HEK293 (cell line): Measurements from ENCODE around the gene CXCL1.

Experiments
- CTCF ChIP-seq: fragments of 450-650 bp; formaldehyde crosslinking; IDR thresholded peaks from 2 replicates; pipeline ENCODE4 v1.5.1; 2016; ENCODE audit warnings: missing biosample characterization, missing genetic modification characterization
- GLI2 ChIP-seq: fragments of 450-650 bp; formaldehyde crosslinking; IDR thresholded peaks from 2 replicates; pipeline ENCODE4; 2017; ENCODE audit warnings: missing biosample characterization, missing genetic modification characterization, low read depth, borderline replicate concordance
- KLF10 ChIP-seq: fragments of 450-650 bp; IDR thresholded peaks from 2 replicates; pipeline ENCODE4 v1.5.1; 2018; ENCODE audit warnings: missing biosample characterization, mild to moderate bottlenecking, missing genetic modification characterization
- ZNF114 ChIP-seq: fragments of 450-650 bp; formaldehyde crosslinking; IDR thresholded peaks from 2 replicates; pipeline ENCODE4 v1.5.0; 2017; ENCODE audit warnings: missing biosample characterization, missing genetic modification characterization
- ZNF2 ChIP-seq: fragments of 450-650 bp; formaldehyde crosslinking; IDR thresholded peaks from 2 replicates; pipeline ENCODE4 v1.5.1; 2016; ENCODE audit warnings: missing biosample characterization, missing genetic modification characterization
- ZNF302 ChIP-seq: fragments of 450-650 bp; formaldehyde crosslinking; IDR thresholded peaks from 2 replicates; pipeline ENCODE4 v1.5.1; 2016; ENCODE audit warnings: missing biosample characterization, missing genetic modification characterization, low read depth
- ZNF571 ChIP-seq: fragments of 450-650 bp; formaldehyde crosslinking; IDR thresholded peaks from 2 replicates; pipeline ENCODE4 v1.5.0; 2017; ENCODE audit warnings: missing biosample characterization, missing genetic modification characterization

GRCh38 chr4:73894001-73894400, 24.8 kb downstream of the CXCL1 start:
- no peak for TF ChIP-seq CTCF
- no peak for TF ChIP-seq ZNF302
- TF ChIP-seq ZNF2: no peak
- TF ChIP-seq ZNF571 (tag by site-specific recombination): no peak
- TF ChIP-seq KLF10: no peak
- no peak for TF ChIP-seq ZNF114 (tag by site-specific recombination)
- TF ChIP-seq GLI2 (tag by site-specific recombination): no peak
